ENCODE results near the gene KRTAP4-5. TPM values are rescaled to one million over a fixed set of nuclear protein-coding genes. Genes with fewer than 3 reads are reported as not detected.
A peak's percentile ranks its signal among the peaks of the same experiment; 100 is the strongest.
"Not testable (repeated sequence)": the region's sequence is repeated elsewhere in the genome, so short reads cannot be mapped to it uniquely, and the experiment has no call there.

KRTAP4-5 gene
- total RNA-seq, 1 donor from 2014 or later = not detected

DNA sequence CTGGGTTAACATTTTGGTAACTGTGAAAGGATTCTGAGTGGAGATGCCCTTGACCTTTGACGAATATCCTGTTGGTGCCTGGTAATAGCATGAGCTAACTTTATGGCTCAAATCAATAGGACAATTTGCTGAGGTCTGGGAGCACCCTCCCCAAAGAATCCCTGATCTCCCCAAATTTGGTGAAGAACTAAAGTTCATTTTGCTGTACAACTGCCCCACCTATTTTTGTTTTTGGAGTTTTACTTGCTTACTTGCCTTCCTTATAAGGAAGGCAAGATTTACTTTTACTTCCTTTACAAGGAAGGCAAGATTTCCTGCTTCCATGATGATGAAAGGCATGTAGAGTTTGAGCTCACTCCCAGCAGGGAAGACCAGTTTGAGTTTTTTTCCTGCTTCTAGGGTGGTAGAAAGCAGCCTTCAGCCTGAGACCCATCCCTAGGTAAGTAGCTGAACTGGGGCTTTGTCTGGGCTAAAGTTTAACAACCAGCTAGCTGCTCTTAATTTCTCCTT, 41.6 kb downstream of the KRTAP4-5 start:
- Mint-ChIP-seq H3K9me3 (ENCODE audit: unreplicated experiment) (no peaks in the 10 kb centered on the region), H3K4me1 (ENCODE audit: low read depth, unreplicated experiment) (peaks cover 23% of the 10 kb centered on the region), H3K36me3 (ENCODE audit: low read depth, unreplicated experiment) (no peaks in the 10 kb centered on the region), H3K27ac (ENCODE audit: unreplicated experiment) (no peak overlapping the region), H3K4me3 (ENCODE audit: unreplicated experiment) (no peak overlapping the region), H3K27me3 (ENCODE audit: low read depth, unreplicated experiment) (no peaks in the 10 kb centered on the region)
- Histone ChIP-seq H3K27me3 (ENCODE audit: insufficient read depth, low read length) (no peaks in the 10 kb centered on the region), H3K4me3 (ENCODE audit: insufficient read depth, low read depth, low read length) (no peak overlapping the region), H3K9me3 (ENCODE audit: insufficient read depth, low read depth, low read length) (peaks cover 3% of the 10 kb centered on the region), H3K36me3 (ENCODE audit: insufficient read depth, low read length) (no peaks in the 10 kb centered on the region), H4K20me1 (ENCODE audit: insufficient read depth, low read length) (no peaks in the 10 kb centered on the region), H3K79me2 (ENCODE audit: insufficient read depth, low read length) (no peaks in the 10 kb centered on the region), H3K27ac (ENCODE audit: low read depth, low read length) (no peak overlapping the region), H2AFZ (ENCODE audit: low read depth, low read length) (no peak overlapping the region), H3K4me1 (ENCODE audit: insufficient read depth, low read length) (peaks cover 5% of the 10 kb centered on the region), H3K4me2 (ENCODE audit: low read length) (no peak overlapping the region), H3K9ac (ENCODE audit: low read length) (peak overlapping the region; percentile 58)
- DNase-seq (ENCODE audit: low read depth) (peak; percentile 36), FAIRE-seq (no peak)
- no peak for TF ChIP-seq EZH2 (IDR thresholded peaks at IDR 0.05; ENCODE audit: insufficient read depth, low read length)
- TF ChIP-seq, protein P1, sequence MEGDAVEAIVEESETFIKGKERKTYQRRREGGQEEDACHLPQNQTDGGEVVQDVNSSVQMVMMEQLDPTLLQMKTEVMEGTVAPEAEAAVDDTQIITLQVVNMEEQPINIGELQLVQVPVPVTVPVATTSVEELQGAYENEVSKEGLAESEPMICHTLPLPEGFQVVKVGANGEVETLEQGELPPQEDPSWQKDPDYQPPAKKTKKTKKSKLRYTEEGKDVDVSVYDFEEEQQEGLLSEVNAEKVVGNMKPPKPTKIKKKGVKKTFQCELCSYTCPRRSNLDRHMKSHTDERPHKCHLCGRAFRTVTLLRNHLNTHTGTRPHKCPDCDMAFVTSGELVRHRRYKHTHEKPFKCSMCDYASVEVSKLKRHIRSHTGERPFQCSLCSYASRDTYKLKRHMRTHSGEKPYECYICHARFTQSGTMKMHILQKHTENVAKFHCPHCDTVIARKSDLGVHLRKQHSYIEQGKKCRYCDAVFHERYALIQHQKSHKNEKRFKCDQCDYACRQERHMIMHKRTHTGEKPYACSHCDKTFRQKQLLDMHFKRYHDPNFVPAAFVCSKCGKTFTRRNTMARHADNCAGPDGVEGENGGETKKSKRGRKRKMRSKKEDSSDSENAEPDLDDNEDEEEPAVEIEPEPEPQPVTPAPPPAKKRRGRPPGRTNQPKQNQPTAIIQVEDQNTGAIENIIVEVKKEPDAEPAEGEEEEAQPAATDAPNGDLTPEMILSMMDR (IDR thresholded peaks at IDR 0.05; ENCODE audit: insufficient read depth, low read depth, low read length) = no peak

DNA sequence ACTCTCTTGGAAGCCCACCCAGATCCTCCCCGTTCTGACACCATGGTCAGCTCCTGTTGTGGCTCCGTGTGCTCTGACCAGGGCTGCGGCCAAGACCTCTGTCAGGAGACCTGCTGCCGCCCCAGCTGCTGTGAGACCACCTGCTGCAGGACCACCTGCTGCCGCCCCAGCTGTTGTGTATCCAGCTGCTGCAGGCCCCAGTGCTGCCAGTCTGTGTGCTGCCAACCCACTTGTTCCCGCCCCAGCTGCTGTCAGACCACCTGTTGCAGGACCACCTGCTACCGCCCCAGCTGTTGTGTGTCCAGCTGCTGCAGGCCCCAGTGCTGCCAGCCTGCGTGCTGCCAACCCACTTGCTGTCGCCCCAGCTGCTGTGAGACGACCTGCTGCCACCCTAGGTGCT, 44.3 kb downstream of the KRTAP4-5 start, which contains the start of gene KRTAP4-9:
TSS of gene KRTAP4-9 (plus strand) at position 43 of the 400 bp plus-strand sequence. CDS start at position 43, 0 bp downstream.
- H3K27me3 Mint-ChIP-seq (ENCODE audit: low read depth, unreplicated experiment); H3K9me3 Mint-ChIP-seq (ENCODE audit: unreplicated experiment); H3K4me1 ChIP-seq (ENCODE audit: insufficient read depth, low read length); H3K9ac ChIP-seq (ENCODE audit: low read length); H3K27me3 ChIP-seq (ENCODE audit: insufficient read depth, low read length); H3K36me3 Mint-ChIP-seq (ENCODE audit: low read depth, unreplicated experiment); H4K20me1 ChIP-seq (ENCODE audit: insufficient read depth, low read length); H3K4me3 ChIP-seq (ENCODE audit: insufficient read depth, low read depth, low read length); H3K36me3 ChIP-seq (ENCODE audit: insufficient read depth, low read length); H3K9me3 ChIP-seq (ENCODE audit: insufficient read depth, low read depth, low read length); FAIRE-seq; H2AFZ ChIP-seq (ENCODE audit: low read depth, low read length); H3K4me3 Mint-ChIP-seq (ENCODE audit: unreplicated experiment); H3K79me2 ChIP-seq (ENCODE audit: insufficient read depth, low read length); DNase-seq (ENCODE audit: low read depth): not testable (repeated sequence)
- Mint-ChIP-seq H3K27ac (ENCODE audit: unreplicated experiment) (peak within 1 kb of the TSS; percentile 54), H3K4me1 (ENCODE audit: low read depth, unreplicated experiment) (peaks cover 23% of the 10 kb centered on the region)
- Histone ChIP-seq H3K27ac (ENCODE audit: low read depth, low read length) (peak within 1 kb of the TSS; percentile 53), H3K4me2 (ENCODE audit: low read length) (peak within 1 kb of the TSS; percentile 54)

DNA sequence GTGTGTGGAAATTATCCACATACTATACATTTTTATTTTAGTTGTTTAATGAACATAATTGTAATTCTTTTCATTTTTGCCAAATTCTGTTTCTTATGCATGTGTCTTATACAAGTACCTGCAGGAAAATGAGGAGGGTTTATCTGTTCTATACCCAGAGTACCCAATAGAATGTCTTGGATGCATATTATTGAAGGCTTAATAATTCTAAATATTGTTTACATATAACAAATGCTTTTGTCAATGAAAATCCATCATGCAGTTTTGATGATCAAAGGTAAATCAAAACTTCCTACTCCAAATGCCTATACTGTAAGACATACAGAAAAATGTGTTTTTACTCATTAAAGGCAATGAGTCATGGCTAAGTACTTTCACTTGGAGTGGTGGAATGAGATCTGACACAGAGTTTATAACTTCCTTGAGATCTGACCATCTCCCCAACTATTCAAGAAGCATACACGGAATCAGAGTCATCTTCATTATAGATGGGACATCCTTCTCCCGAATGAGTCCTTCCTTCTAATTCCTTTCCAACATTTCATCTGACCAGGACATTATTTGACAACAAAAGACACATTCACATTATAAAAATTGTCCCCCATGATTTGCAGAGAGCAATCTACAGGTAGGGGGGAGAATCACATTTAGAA, 45.1 kb downstream of the KRTAP4-5 start:
- H3K4me1 Mint-ChIP-seq (ENCODE audit: low read depth, unreplicated experiment) = peaks cover 28% of the 10 kb centered on the region
- H3K4me3 ChIP-seq (ENCODE audit: insufficient read depth, low read depth, low read length); H3K9me3 ChIP-seq (ENCODE audit: insufficient read depth, low read depth, low read length); H3K9ac ChIP-seq (ENCODE audit: low read length); H2AFZ ChIP-seq (ENCODE audit: low read depth, low read length); H3K4me3 Mint-ChIP-seq (ENCODE audit: unreplicated experiment); H3K36me3 ChIP-seq (ENCODE audit: insufficient read depth, low read length); H4K20me1 ChIP-seq (ENCODE audit: insufficient read depth, low read length); H3K36me3 Mint-ChIP-seq (ENCODE audit: low read depth, unreplicated experiment); H3K27me3 Mint-ChIP-seq (ENCODE audit: low read depth, unreplicated experiment); H3K79me2 ChIP-seq (ENCODE audit: insufficient read depth, low read length); H3K27me3 ChIP-seq (ENCODE audit: insufficient read depth, low read length); H3K4me1 ChIP-seq (ENCODE audit: insufficient read depth, low read length); H3K9me3 Mint-ChIP-seq (ENCODE audit: unreplicated experiment): not testable (repeated sequence)
- H3K4me2 ChIP-seq (ENCODE audit: low read length) = peak overlapping the region; percentile 54
- peak overlapping the region; percentile 54 for H3K27ac Mint-ChIP-seq (ENCODE audit: unreplicated experiment)
- peak overlapping the region; percentile 53 for H3K27ac ChIP-seq (ENCODE audit: low read depth, low read length)
- DNase-seq (ENCODE audit: low read depth) (peak; percentile 40), FAIRE-seq (peak; percentile 100)
